ENCODE results near the gene STIM2.
A peak's percentile ranks its signal among the peaks of the same experiment; 100 is the strongest.

STIM2 gene

GRCh38 chr4:26907731-26908599 is 47.3 kb downstream of the STIM2 start:
- DNase-seq, result no peak

GRCh38 chr4:26909369-26909768 is 48.7 kb downstream of the STIM2 start:
- no peak for DNase-seq

- no peak for DNase-seq
Observed at GRCh38 chr4:26911254-26911653, 50.6 kb downstream of the STIM2 start.

- no peak for DNase-seq
Observed at GRCh38 chr4:26912069-26912468, 51.4 kb downstream of the STIM2 start.

GRCh38 chr4:26912810-26913209 is 52.2 kb downstream of the STIM2 start:
- DNase-seq, result peak in 1 of 2 donors; percentile 15

GRCh38 chr4:26916195-26916594 is 55.6 kb downstream of the STIM2 start:
- no peak for DNase-seq

GRCh38 chr4:26930964-26931363 is 70.3 kb downstream of the STIM2 start:
- no peak for DNase-seq

- DNase-seq, result no peak
Observed at GRCh38 chr4:26931451-26931850, 70.8 kb downstream of the STIM2 start.

- no peak for DNase-seq
Observed at GRCh38 chr4:26931966-26932365, 71.3 kb downstream of the STIM2 start.

GRCh38 chr4:26935397-26935796 is 74.8 kb downstream of the STIM2 start:
- no peak for DNase-seq

GRCh38 chr4:26936284-26937065 is 75.8 kb downstream of the STIM2 start:
- DNase-seq, result peak in 1 of 2 donors; percentile 52

- peak in 1 of 2 donors; percentile 12 for DNase-seq
Observed at GRCh38 chr4:26937139-26937538, 76.5 kb downstream of the STIM2 start.

- DNase-seq, result no peak
Observed at GRCh38 chr4:26937567-26937966, 76.9 kb downstream of the STIM2 start.

GRCh38 chr4:26938516-26938915 is 77.9 kb downstream of the STIM2 start:
- DNase-seq, result no peak

- DNase-seq, result no peak
Observed at GRCh38 chr4:26941951-26942350, 81.3 kb downstream of the STIM2 start.

GRCh38 chr4:26942871-26943270 is 82.2 kb downstream of the STIM2 start:
- DNase-seq, result no peak

GRCh38 chr4:26943391-26943790 is 82.8 kb downstream of the STIM2 start:
- no peak for DNase-seq

GRCh38 chr4:26945794-26946193 is 85.2 kb downstream of the STIM2 start:
- DNase-seq, result no peak

- DNase-seq, result no peak
Observed at GRCh38 chr4:26947318-26947717, 86.7 kb downstream of the STIM2 start.

GRCh38 chr4:26950446-26950845 is 89.8 kb downstream of the STIM2 start:
- no peak for DNase-seq

- DNase-seq, result no peak
Observed at GRCh38 chr4:26952891-26953290, 92.2 kb downstream of the STIM2 start.

- no peak for DNase-seq
Observed at GRCh38 chr4:26953366-26953765, 92.7 kb downstream of the STIM2 start.

- no peak for DNase-seq
Observed at GRCh38 chr4:26953770-26954423, 93.3 kb downstream of the STIM2 start.

GRCh38 chr4:26955241-26955640 is 94.6 kb downstream of the STIM2 start:
- no peak for DNase-seq

All from CD4-positive, alpha-beta T cell treated with Interleukin-4 for 1 hour (primary cell).